NCI-H524 (cell line): ENCODE results near the gene NCS1.
"Not testable (repeated sequence)": the region's sequence is repeated elsewhere in the genome, so short reads cannot be mapped to it uniquely, and the experiment has no call there.

Experiments
- DNase-seq, 2 experiments: peaks; one replicate each; lab custom pipeline; 2025; lab: John Stamatoyannopoulos, UW

Gene NCS1

DNA sequence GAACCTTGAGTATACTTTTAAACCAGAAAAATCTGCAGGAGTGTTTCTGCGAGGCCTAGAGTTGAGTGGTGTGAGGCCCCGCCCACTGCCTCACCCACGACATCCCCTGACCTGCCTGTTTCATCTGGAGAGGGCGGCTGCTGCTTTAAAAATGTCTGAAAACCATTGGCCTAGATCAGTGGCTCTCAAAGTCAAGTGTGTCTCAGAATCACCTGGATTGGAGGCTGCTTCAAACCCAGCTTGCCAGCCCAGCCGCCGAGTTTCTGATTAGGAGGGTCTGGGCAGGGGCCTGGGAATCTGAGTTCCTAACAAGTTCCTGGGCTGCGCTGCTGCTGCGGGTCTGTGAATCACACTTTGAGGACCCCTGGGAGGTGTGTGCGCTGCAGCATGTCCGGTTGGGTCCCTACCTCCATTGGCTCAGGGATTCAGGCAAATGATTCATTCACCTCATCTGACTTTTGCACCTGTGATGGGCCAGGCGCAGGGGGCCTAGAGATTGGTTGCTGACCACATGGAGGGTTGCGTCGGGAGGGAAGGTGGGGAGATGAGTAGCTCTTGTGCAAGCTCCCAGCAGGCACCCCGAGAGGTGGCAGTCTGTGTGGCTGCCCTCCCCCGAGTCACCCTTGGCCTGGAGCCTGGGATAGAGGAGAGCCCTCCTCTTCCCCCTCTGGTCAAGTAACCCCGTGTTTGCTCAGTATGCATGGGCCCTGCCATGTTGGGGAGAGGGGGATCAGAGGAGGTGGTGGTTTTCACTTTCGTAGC, 65.7 kb downstream of the NCS1 start:
- no peak for DNase-seq

DNA sequence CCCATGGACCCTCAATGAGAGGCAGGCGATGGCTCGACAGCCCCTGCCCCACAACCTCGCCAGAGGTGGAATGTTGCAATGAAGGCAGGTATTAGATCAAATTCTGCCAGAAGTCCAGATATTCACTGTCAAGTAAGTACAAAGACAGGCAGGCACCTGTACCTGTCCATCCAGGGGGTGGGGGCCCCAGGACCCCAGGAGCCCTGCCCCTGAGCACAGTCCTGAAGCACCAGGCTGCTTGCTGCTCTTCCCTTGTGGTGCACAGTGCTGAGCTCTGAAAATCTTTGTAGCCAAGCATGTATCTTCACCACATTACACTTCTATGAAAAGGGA, 67.1 kb downstream of the NCS1 start:
- no peak for DNase-seq

DNA sequence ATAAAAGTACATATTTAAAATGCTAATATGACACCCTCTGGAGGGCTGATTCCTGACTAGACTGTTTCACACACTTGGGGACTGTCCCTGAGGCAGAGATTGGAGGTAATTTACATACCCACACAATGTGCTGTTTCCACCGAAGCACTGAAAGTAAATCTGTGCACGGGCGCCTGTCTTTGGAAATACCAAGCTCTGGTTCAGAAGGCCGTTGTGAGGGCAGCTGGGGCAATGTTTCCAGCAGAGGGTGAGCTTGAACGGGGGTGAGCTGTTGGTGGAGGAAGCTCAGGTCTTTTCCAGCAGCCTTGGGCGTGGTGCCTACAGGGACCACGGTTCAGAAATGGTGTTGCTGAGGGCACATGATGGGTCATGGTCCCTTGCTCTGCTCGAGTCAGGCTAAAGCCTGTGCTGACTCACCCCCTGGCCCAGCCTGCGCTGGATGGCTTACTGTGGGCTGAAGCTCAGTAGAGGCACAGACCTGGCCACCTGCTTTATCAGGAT, 67.6 kb downstream of the NCS1 start:
- DNase-seq: peak in 1 of 2 experiments; percentile 24

DNA sequence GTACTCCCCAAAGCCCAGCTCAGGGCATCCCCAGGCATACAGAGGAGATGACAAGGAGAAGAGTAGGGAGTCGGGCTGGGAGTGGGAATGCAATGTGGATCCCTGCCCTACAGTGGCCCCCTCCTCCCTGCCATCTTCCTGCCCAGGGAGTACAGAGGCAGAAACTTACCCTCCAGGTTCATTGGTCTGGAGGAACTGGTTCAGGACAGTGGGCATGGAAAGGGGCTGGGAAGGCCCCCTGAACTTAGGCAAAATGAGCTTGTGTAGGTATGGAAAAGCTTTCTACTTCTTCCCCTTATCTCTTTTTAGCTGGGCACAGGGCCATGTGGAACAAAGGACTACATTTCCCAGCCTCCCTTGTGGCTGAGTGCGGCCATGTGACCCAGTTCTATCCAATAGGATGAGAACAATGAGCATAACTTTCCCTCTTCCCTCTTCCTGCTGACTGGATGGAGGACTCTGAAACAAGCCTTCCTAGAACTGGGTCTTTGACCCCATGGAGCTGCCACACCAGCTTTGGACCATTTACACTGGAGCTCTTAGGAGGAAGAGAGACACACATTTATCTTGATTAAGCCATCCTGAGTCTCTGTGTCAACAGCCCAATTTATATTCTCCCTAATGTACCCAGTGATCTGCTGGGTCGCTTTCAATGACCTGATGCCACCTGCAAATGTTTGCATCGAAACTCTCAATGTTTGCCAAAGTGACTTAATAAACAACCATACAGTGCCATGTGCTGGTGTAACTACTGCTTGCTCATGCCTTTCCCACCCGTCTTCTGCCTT, 68.4 kb downstream of the NCS1 start:
- peak; percentile 58 to 69 for DNase-seq

DNA sequence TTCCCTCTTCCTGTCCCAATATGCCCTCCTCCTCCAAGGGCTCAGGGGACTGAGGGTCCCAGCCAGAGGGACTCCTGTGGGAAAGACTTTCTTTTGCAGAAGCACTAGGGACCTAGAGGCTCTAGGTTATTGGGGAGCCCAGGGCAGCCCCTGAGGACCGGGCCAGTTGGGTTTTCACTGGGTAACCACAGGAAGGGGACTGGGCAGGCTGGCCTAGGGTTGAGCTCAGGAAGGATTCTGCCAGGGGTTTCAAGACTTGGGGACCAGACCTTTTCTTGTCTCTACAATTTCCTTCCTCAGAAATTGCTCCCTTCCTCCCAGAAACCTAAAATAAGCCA, 69.0 kb downstream of the NCS1 start:
- DNase-seq: no peak

DNA sequence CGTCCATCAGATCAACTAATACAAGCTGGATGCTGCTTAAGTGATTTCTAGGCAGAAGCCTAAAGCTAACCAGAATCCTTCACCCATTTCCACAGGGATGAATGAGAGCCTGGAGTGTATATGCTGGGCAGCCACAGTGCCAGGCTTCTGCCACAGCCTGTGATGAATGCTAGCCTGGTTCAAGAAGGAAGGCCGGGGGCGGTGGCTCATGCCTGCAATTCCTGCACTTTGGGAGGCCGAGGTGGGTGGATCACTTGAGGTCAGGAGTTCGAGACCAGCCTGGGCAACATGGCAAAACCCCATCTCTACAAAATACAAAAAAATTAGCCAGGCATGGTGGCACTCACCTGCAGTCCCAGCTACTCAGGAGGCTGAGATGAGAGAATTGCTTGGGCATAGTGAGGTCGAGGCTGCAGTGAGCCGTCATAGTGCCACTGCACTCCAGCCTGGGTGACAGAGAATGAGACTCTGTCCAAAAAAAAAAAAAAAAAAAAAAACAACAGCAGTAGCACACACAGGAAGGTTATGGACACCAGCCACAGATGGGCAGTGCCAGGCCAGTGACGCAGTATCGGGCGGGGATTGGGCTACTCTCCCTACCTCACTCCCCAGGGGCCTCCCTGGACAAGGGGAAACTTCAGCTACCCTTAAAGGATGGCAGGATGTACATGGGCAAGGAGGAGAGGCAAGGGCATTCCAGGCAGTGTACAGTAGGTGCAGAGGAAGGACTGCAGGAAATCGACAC, 70.2 kb downstream of the NCS1 start:
- no peak for DNase-seq

- peak; percentile 43 to 80 for DNase-seq
Measured at GRCh38 chr9:130243015-130243881, 71.0 kb downstream of the NCS1 start.

DNA sequence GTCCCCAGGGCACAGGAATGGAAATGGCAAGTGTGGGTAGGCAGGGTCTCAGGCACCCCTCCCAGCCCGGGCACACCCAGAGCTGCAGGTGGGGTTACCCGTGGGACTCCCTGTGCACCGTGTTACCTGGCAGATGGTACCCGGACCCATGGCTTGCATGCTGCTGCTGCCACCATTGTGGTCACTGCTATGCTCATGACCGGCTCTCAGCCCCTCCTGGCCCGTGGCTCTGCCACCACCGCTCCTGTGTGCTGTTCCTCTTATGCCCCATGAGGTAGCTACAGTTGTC, 71.6 kb downstream of the NCS1 start:
- DNase-seq: no peak

- no peak for DNase-seq
Measured at GRCh38 chr9:130244548-130245165, 72.5 kb downstream of the NCS1 start.

- DNase-seq: no peak
Measured at GRCh38 chr9:130245474-130245873, 73.3 kb downstream of the NCS1 start.

DNA sequence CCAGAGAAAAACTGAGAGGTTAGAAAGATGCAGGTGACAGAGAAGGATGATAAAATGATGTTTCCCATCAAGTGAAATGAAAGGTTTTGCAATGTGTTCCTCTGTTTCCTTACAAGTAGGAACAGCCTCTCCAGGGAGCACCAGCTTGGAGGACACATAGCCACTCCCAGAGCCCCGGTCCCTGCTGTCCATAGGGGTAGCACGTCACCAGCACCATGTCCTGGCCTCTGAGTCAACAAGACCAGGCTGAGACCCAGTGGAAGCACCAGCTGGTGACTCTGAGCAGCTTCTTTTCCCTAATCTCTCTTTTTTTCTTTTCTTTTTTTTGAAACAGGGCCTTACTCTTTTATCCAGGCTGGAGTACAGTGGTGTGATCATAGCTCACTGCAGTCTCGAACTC, 73.9 kb downstream of the NCS1 start:
- DNase-seq: no peak

- DNase-seq: no peak
Measured at GRCh38 chr9:130254747-130255630, 82.8 kb downstream of the NCS1 start.

DNA sequence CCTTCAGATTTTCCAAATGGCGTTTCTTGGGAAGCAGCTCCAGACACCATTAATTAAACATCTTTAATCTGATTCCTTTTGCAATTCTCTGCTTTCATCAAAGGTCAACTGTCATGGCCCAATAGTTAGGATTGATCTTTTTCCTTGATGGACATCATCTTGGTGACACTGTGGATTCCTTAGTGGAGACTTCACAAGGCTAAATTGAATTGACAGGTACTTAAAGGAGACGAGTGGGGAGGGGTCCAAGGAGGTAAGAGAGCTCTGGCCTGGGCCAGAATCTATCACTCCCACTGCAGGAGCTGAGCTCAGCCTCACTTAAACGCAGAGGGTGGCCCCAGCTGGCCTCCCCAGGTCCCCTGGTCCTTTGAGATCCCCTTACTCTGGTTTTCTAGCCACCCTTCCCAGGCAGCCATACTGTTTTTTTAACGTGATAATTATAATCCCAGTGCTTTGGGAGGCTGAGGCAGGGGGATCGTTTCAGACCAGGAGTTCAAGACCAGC, 83.5 kb downstream of the NCS1 start:
- no peak for DNase-seq

DNA sequence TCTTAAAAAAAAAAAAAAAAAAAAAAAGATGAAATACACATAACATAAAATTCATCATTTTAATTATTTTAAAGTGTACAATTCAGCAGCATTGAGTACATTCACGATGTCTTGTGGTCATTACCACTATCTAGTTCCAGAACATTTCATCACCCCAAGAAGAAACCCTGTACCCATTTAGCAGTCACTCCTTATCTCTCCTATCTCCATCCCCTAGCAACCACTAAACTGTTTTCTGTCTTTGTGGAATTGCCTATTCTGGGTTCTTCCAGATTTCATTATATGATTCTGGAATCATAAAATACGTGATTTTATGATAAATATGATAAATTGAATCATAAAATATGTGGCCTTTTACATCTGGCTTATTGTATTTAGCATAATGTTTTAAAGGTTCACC, 84.4 kb downstream of the NCS1 start:
- DNase-seq: no peak

- not testable (repeated sequence) for DNase-seq
Measured at GRCh38 chr9:130258137-130258536, 85.9 kb downstream of the NCS1 start.

GRCh38 chr9:130259044-130259443, 86.8 kb downstream of the NCS1 start:
- no peak for DNase-seq

DNA sequence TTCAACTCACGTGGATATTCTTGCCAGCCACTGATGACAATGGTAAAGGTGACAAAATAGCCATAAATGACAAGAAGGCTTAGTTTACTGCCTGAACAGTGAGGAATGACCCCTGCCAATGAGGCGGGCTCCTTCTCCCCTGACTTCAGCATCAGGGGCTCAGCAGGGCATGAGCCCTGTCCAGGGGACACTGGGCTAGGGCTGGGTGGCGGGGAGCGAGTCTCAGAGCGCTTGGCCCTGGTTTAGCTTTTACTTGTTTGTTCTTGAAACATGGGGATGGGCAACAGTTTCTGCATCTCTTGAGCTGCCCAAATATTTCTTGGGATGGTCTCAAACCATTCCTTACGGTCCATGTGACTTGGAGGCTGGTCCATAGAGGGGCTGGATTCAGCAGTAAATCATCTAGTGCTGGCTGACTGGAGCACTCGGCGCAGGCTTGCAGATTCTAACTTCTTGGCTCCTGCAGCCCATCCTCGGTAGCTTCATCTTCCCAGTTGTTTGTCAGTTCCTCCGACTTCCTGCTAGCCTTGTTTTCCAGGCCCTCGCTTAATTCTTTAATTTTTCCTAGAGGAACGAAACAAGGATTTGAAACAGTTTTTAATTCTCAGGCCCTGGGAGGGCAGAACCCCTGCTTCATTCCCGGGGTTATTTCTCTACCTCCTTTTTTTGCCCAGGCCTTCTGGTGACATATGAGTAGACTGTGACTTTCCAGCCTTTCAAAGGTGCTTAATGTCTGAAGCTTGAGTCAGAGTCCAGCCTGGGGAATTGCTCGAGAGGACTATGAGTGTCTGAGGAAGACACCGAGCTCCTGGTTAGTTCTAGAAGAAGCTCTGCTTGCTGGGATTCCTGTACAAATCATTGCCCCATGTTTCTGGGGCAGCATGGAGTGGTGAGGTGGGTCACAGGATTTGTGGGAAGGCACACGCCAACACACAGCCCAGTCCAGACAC, 88.9 kb downstream of the NCS1 start:
- DNase-seq: no peak

DNA sequence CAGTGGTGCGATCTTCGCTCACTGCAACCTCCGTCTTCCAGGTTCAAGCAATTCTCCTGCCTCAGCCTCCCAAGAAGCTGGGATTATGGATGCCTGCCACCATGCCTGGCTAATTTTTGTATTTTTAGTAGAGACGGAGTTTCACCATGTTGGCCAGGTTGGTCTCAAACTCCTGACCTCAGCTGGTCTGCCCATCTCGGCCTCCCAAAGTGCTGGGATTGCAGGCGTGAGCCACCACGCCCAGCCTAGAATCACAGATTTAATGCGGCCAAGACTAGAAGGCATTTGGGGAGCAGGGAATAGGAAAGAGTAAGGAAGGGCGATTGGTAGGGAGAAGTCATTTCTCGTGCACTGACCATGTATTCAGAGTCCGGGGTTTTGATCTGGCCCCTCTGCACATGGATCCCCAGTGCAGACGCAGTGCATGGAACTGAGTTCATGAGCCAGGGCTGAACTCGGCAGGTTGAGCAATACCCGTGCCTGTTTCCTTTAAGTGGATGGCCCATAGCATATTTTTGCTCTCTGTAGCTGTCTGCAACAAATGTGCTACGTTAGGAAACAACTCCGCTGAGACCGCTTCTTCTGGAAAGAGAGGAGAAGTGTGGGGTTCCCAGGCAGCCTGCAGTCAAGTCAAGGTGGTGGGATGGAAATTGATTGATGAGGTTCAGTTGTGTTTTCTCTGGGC, 90.0 kb downstream of the NCS1 start:
- DNase-seq: no peak

DNA sequence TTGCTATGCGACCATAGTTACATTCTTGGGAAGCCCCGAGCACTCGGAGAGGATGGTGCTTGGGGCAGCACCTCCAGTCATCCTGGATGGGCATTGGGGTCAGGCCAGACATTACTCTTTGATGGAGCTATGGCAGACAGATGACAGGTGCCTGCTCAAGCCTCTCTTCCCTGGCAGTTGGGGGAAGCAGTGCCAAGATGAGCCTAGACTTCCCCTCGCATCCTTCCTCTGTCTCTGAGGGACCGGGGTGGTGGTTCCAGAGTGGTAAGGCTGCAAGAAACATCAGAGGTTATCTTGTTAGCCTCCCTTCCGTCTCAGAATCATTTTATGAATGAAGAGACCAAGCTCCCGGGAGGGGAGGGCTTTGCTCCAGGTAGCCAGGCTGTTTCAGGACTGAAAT, 90.6 kb downstream of the NCS1 start:
- DNase-seq: no peak
